Endothelial cell of umbilical vein (primary cell): ENCODE measurements around the gene HSPB6. TPM values are rescaled to one million over a fixed set of nuclear protein-coding genes. Genes with fewer than 3 reads are reported as not detected.

ENCODE experiments used
- BruUV-seq: library from RNA; stranded (reverse); fragments of 400-500 nt; replicated peaks from 2 replicates; lab custom pipeline; 2021; lab: Mats Ljungman, UMichigan
- CTCF ChIA-PET: fragments of 300-600, 350-600 bp; sonication (Branson Sonifier 250); formaldehyde crosslinking; loops from one replicate; lab custom pipeline; 2021; ENCODE audit warnings: antibody characterized with exemption, inconsistent platforms; lab: Charles Lee
- POLR2A ChIA-PET: fragments of 300-600, 350-600 bp; sonication (Branson Sonifier 250); formaldehyde crosslinking; loops from one replicate; lab custom pipeline; 2021; ENCODE audit warnings: antibody characterized with exemption, inconsistent platforms; lab: Charles Lee
- DNase-seq: peaks from one replicate; pipeline ENCODE4 v3.0.0-alpha.2; 2011; ENCODE audit warnings: low read depth, low spot score
- FAIRE-seq: peaks from 2 replicates; lab custom pipeline; 2011; peaks lifted over from hg19 to GRCh38; lab: Jason Lieb, UNC
- H2AFZ ChIP-seq: 2 replicates; pipeline ENCODE4 v1.6.0; 2012; ENCODE audit warnings: low read depth, low read length, control low read depth, inconsistent platforms
- H3K27ac ChIP-seq: 2 replicates; pipeline ENCODE4 v1.5.1; 2011; ENCODE audit warnings: low read depth, mild to moderate bottlenecking, control low read depth, low read length, moderate library complexity; ENCODE audit not compliant: insufficient read depth
- H3K27me3 ChIP-seq, 2 experiments: 2 replicates each; pipeline versions ENCODE4 v1.6.0 to v1.6.1; 2011; ENCODE audit warnings: low read length in 2 of 2, mixed read lengths in 1 of 2; ENCODE audit not compliant: control insufficient read depth in 2 of 2, insufficient read depth in 2 of 2
- H3K36me3 ChIP-seq, 2 experiments: 2 replicates in 1 of 2; 3 replicates in 1 of 2; pipeline ENCODE4 v1.5.1; 2011; ENCODE audit warnings: low read length in 2 of 2, mild to moderate bottlenecking in 1 of 2, moderate library complexity in 1 of 2; ENCODE audit not compliant: control insufficient read depth in 2 of 2, insufficient read depth in 2 of 2; ENCODE audit errors: extremely low read depth in 1 of 2
- H3K4me1 ChIP-seq: 3 replicates; pipeline ENCODE4 v1.5.1; 2011; ENCODE audit warnings: mild to moderate bottlenecking, low read length; ENCODE audit not compliant: control insufficient read depth, insufficient read depth; ENCODE audit errors: extremely low read depth
- H3K4me2 ChIP-seq: 2 replicates; pipeline ENCODE4 v1.6.1; 2011; ENCODE audit warnings: low read length, control low read depth, mixed read lengths; ENCODE audit not compliant: insufficient read depth
- H3K4me3 ChIP-seq, 3 experiments: fragments of 200-600 bp in 1 of 3; sonication (generic), shearing (Covaris generic) in 1 of 3; replicated peaks in 1 of 3; 2 replicates each; pipeline ENCODE4 v1.5.1; 2011 to 2016; ENCODE audit warnings: control low read depth in 3 of 3, low read length in 3 of 3, mild to moderate bottlenecking in 2 of 3, inconsistent platforms in 1 of 3, low read depth in 1 of 3, moderate library complexity in 1 of 3; ENCODE audit not compliant: insufficient read depth in 1 of 3
- H3K79me2 ChIP-seq: 2 replicates; pipeline ENCODE4 v1.6.0; 2012; ENCODE audit warnings: low read length, inconsistent platforms; ENCODE audit not compliant: control insufficient read depth, insufficient read depth
- H3K9ac ChIP-seq: replicated peaks from 2 replicates; pipeline ENCODE3; 2011; ENCODE audit warnings: low read length, control low read depth; ENCODE audit not compliant: insufficient read depth; ENCODE audit errors: extremely low read depth
- H3K9me1 ChIP-seq: replicated peaks from 3 replicates; pipeline ENCODE4 v1.6.0; 2011; ENCODE audit warnings: mild to moderate bottlenecking, low read length; ENCODE audit not compliant: control insufficient read depth, insufficient read depth; ENCODE audit errors: extremely low read depth
- H3K9me3 ChIP-seq: replicated peaks from 2 replicates; pipeline ENCODE4 v1.5.1; 2012; ENCODE audit warnings: low read length, inconsistent platforms; ENCODE audit not compliant: control insufficient read depth, insufficient read depth
- H4K20me1 ChIP-seq: replicated peaks from 2 replicates; pipeline ENCODE3; 2011; ENCODE audit warnings: mild to moderate bottlenecking, low read length; ENCODE audit not compliant: control insufficient read depth, insufficient read depth; ENCODE audit errors: extremely low read depth
- EZH2 ChIP-seq: IDR thresholded peaks from 2 replicates; pipeline ENCODE4 v1.6.1; 2012; ENCODE audit warnings: borderline replicate concordance, low read depth, mild to moderate bottlenecking, moderate library complexity, low read length, inconsistent platforms; ENCODE audit not compliant: severe bottlenecking
- FOS ChIP-seq: IDR thresholded peaks from 2 replicates; pipeline ENCODE4 v1.6.1; 2011; ENCODE audit warnings: mild to moderate bottlenecking, low read length, moderate library complexity, borderline replicate concordance; ENCODE audit not compliant: insufficient read depth
- GATA2 ChIP-seq: IDR thresholded peaks from 2 replicates; pipeline ENCODE4 v1.7.0; 2011; ENCODE audit warnings: low read depth, mild to moderate bottlenecking, moderate library complexity, mixed read lengths, low read length; ENCODE audit not compliant: insufficient read length, insufficient read depth
- JUN ChIP-seq: IDR thresholded peaks from 2 replicates; pipeline ENCODE4 v1.6.1; 2011; ENCODE audit warnings: borderline replicate concordance, low read depth; ENCODE audit not compliant: insufficient read length, insufficient read depth
- MYC ChIP-seq: IDR thresholded peaks from one replicate; pipeline ENCODE4 v1.6.1; 2011; ENCODE audit warnings: mild to moderate bottlenecking, low read depth, low read length
- POLR2A ChIP-seq: IDR thresholded peaks from 2 replicates; pipeline ENCODE4 v1.6.1; 2012; ENCODE audit warnings: low read depth, mild to moderate bottlenecking, control low read depth, low read length
- POLR2AphosphoS5 ChIP-seq: IDR thresholded peaks from 2 replicates; pipeline ENCODE4 v1.6.1; 2012; ENCODE audit warnings: low read depth, mild to moderate bottlenecking, control low read depth, low read length, moderate library complexity; ENCODE audit not compliant: insufficient read depth
- dilution Hi-C: fragments of 300-500 bp; cut with MboI; formaldehyde crosslinking; loops from one replicate; pipeline ENCODE4 v1.15.0; 2019; ENCODE audit warnings: low sequenced_read_pairs; ENCODE audit not compliant: extremely low pct_ligation_motif_present
- intact Hi-C: fragments of 100-400 bp; cut with micrococcal nuclease; formaldehyde crosslinking; loops from one replicate; pipeline ENCODE4 v1.10.0; 2022
- polyA plus RNA-seq, 4 experiments: library from polyadenylated mRNA; depleted of rRNA in 3 of 4; stranded (reverse) in 3 of 4; unstranded in 1 of 4; fragments of >200 nt; gene quantifications; 2 replicates each; pipeline versions ENCODE4 v1.2.1 to v1.2.3, GENCODE V29; 2011 to 2012; ENCODE audit warnings: missing spikeins in 1 of 4
- total RNA-seq: library from RNA; stranded (reverse); gene quantifications from 2 replicates; pipeline ENCODE4 v1.2.3, GENCODE V29; 2021
- TF ChIP-seq, protein P1 (sequence below), 2 donors: IDR thresholded peaks; 1 replicate in 1 of 2; 2 replicates in 1 of 2; pipeline ENCODE4 v1.5.1; 2011; ENCODE audit warnings: low read length in 2 of 2, mild to moderate bottlenecking in 2 of 2, moderate library complexity in 2 of 2, control low read depth in 1 of 2, inconsistent platforms in 1 of 2, low read depth in 1 of 2; ENCODE audit not compliant: insufficient read depth in 1 of 2; ENCODE audit errors: extremely low read depth in 1 of 2
- TF ChIP-seq, protein P2 (sequence below): IDR thresholded peaks from 2 replicates; pipeline ENCODE4 v1.6.1; 2011; ENCODE audit not compliant: insufficient read depth, insufficient read length

The HSPB6 gene
- total and polyA plus RNA-seq, 2 donors (not counting 3 experiments of a cell fraction or from before 2014, with no cell fraction given), result 3.4 to 6.2 TPM

DNA sequence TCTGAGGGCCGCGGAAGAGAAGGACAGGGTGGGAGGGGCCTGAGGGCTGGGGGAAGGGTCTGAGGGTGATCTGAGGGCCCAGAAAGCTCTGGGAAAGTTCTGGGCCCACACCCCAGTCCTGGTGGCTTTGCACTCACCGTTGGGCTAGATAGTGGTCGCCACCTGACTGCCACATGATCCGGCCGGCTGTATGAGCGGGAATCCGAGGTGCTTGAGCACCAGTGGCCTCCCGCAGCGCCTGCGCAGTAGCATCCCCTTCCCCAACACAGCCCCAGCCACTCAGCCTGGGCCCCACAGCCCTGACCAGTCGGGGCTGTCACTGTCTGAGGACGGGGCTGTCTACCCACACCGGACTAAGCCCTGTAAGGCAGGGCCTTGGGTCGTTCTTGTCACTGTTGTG is 40.8 kb upstream of the HSPB6 start:
- Histone ChIP-seq H3K27me3 (peaks cover 11 to 22% of the 10 kb centered on the region in 2 experiments), H3K79me2 (no peaks in the 10 kb centered on the region), H3K9me1 (no peaks in the 10 kb centered on the region), H3K36me3 (no peaks in the 10 kb centered on the region), H3K27ac (no peak overlapping the region), H3K9ac (no peak overlapping the region), H3K4me3 (no peak overlapping the region), H4K20me1 (no peaks in the 10 kb centered on the region), H3K4me1 (no peaks in the 10 kb centered on the region), H3K9me3 (no peaks in the 10 kb centered on the region), H3K4me2 (no peak overlapping the region), H2AFZ (peak overlapping the region; percentile 66)
- BruUV-seq, result no TSS peak
- dilution Hi-C loops, result no loop called here
- FAIRE-seq, result no peak
- TF ChIP-seq, protein P1, sequence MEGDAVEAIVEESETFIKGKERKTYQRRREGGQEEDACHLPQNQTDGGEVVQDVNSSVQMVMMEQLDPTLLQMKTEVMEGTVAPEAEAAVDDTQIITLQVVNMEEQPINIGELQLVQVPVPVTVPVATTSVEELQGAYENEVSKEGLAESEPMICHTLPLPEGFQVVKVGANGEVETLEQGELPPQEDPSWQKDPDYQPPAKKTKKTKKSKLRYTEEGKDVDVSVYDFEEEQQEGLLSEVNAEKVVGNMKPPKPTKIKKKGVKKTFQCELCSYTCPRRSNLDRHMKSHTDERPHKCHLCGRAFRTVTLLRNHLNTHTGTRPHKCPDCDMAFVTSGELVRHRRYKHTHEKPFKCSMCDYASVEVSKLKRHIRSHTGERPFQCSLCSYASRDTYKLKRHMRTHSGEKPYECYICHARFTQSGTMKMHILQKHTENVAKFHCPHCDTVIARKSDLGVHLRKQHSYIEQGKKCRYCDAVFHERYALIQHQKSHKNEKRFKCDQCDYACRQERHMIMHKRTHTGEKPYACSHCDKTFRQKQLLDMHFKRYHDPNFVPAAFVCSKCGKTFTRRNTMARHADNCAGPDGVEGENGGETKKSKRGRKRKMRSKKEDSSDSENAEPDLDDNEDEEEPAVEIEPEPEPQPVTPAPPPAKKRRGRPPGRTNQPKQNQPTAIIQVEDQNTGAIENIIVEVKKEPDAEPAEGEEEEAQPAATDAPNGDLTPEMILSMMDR (IDR thresholded peaks at IDR 0.05; ENCODE audit: extremely low read depth in 1 of 2, insufficient read depth in 1 of 2, low read depth in 1 of 2, low read length in 2 of 2), result no peak
- TF ChIP-seq JUN (no peak), GATA2 (no peak), POLR2AphosphoS5 (no peak), EZH2 (no peak), POLR2A (no peak), MYC (no peak), FOS (no peak)
- TF ChIP-seq, protein P2, sequence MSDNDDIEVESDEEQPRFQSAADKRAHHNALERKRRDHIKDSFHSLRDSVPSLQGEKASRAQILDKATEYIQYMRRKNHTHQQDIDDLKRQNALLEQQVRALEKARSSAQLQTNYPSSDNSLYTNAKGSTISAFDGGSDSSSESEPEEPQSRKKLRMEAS, result no peak
- ChIA-PET POLR2A (no interaction called here), CTCF (interaction anchor here (1.3 to 1.5 kb wide), 2 partner anchors 22 to 31 kb away, joined by 3 to 5 read pairs; no protein-coding TSS in a partner anchor)
- DNase-seq, result no peak
- intact Hi-C loops, result no loop called here
